Stimulated activated naive CD8-positive, alpha-beta T cell treated with anti-CD3 and anti-CD28 coated beads, Interleukin-15, Interleukin-2, amounts not matched to agents 100 U/mL and 50 U/mL, for 24 hours (primary cell): ENCODE measurements around the gene RPUSD1.
"Not testable (repeated sequence)": the region's sequence is repeated elsewhere in the genome, so short reads cannot be mapped to it uniquely, and the experiment has no call there.

Experiments used
- ATAC-seq: fragments of 150-1000 bp; cut with Tn5 transposase; one replicate; pipeline ENCODE4 v1.10.0; 2021
- DNase-seq: peaks from one replicate; pipeline ENCODE4 v3.0.0; 2021

RPUSD1 gene

GRCh38 chr16:782766-783403 is 5.3 kb downstream of the RPUSD1 start:
- DNase-seq: no peak
- ATAC-seq: no peak

- no peak for ATAC-seq
These were observed 5.9 kb downstream of the RPUSD1 start for GRCh38 chr16:782258-782657.

GRCh38 chr16:781346-782010 is 6.7 kb downstream of the RPUSD1 start:
- no peak for ATAC-seq
- no peak for DNase-seq

More at GRCh38 chr16:782258-782657, 5.9 kb downstream of the RPUSD1 start:
- no peak for DNase-seq

DNA sequence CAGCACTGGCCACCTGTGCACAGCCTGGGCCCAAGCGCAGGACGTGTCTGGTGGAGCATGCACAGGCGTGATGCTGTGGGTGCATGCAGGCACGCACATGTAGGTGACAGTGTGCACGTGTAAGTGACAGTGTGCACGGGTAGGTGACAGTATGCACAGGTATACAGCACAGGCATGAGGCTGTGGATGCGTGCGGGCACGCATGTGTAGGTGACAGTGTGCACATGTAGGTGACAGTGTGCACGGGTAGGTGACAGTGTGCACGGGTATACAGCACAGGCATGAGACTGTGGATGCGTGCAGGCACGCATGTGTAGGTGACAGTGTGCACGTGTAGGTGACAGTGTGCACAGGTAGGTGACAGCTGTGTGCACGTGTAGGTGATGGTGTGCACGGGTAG is 7.9 kb downstream of the RPUSD1 start:
- ATAC-seq (no peak), DNase-seq (no peak)

- DNase-seq (no peak), ATAC-seq (no peak)
These were observed 8.6 kb downstream of the RPUSD1 start for GRCh38 chr16:779561-779960.

- DNase-seq (no peak), ATAC-seq (no peak)
These were observed 9.2 kb downstream of the RPUSD1 start for GRCh38 chr16:778909-779527.

DNA sequence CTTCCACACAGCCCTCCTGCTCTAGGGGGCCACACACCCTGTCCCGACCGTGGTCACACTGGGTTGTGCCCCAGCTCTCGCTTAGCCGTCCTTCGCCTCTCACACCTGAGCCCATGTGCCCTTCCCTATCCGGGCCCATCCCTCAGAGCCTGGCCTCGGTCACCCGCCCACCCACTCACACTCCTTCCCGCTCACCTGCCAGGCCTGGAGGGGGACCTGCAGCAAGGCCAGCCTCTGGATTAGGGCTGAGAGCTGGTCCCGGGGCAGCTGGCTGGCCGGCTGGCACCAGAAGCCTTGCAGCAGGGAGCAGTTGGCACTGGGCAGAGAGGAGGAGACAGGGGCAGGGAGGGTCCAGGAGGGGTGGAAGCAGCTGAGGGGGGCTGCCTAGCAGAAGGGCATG is 9.7 kb downstream of the RPUSD1 start:
- DNase-seq (no peak), ATAC-seq (no peak)

DNA sequence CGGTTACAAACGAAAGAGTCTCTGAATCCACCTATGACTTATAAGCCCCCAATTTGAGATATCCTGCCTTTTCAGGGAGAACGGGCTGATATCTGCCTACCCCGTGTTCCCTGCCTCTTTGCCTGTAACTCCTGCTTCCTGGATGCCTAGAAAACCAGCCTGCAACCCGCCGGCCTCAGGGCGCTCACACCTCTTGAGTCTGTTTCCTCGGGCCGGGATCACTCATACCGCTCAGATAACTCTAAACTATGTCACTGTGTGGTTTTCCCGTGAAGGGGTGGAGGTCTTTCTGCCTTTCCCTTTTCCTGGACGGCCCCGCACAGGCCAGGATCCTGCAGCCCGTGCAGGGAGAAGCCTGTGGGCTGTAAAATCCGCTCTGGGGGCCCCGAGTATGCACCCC is 10.4 kb downstream of the RPUSD1 start:
- ATAC-seq (no peak), DNase-seq (no peak)

- DNase-seq (no peak), ATAC-seq (no peak)
These were observed 11.4 kb downstream of the RPUSD1 start for GRCh38 chr16:776824-777223.

DNA sequence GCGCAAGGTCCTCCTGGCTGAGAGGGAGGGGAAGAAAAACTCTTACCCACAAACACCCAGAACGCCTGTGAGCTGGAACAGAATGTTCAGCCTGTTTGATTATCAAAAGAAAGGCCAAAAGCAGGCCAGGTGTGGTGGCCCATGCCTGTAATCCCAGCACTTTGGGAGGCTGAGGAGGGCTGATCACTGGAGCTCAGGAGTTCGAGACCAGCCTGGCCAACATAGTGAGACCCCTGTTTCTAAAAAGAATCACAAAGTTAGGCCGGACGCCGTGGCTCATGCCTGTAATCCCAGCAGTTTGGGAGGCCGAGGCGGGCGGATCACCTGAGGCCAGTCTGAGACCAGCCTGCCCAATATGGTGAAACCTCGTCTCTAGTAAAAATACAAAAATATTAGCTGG is 11.9 kb downstream of the RPUSD1 start:
- DNase-seq, ATAC-seq: not testable (repeated sequence)

GRCh38 chr16:775236-775796 is 12.9 kb downstream of the RPUSD1 start:
- no peak for ATAC-seq
- DNase-seq: no peak

GRCh38 chr16:774086-775001 is 13.8 kb downstream of the RPUSD1 start:
- no peak for ATAC-seq

DNA sequence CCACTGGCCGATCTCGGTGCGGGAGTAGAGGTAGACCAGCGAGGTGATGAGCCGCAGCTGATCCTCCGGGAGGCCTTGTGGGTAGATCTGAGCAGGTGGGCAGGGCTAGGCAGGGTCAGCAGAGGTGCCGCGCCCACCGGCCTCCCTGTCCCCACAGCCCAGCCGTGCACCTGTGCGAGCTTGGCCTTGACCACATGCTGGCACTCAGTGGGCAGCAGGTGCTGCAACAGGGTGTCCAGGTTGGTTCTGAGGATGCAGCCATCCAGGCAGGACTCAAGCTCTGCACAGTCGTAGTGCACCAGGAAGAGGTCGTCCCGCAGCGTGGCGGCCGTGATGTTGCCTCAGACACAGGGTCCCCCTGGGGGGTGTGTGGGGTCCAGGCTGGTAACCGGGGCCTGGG is 15.2 kb downstream of the RPUSD1 start:
- no peak for DNase-seq
- ATAC-seq: no peak

More at GRCh38 chr16:774086-775001, 13.8 kb downstream of the RPUSD1 start:
- no peak for DNase-seq

GRCh38 chr16:770411-770810 is 17.8 kb downstream of the RPUSD1 start:
- DNase-seq (no peak), ATAC-seq (no peak)

DNA sequence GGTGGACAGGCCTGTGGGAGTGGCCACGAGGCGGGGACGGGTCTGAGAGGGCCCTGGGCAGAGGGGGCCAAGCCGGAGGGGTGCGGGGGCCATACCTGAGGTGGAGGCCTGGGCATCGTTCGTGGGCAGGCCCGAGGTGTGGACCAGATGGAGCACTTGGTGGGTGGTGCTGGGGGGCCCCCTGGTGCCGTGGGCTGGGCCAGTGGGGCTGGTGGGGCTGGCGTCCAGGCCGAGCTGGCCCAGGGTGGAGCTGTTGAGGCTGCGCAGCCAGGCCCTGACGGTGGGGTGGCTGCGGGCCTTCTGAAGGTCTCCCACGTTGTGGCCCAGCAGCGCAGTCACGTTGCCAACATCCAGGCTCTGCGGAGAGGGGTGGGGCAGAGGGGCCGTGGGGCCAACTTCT is 18.2 kb downstream of the RPUSD1 start:
- ATAC-seq: no peak

DNA sequence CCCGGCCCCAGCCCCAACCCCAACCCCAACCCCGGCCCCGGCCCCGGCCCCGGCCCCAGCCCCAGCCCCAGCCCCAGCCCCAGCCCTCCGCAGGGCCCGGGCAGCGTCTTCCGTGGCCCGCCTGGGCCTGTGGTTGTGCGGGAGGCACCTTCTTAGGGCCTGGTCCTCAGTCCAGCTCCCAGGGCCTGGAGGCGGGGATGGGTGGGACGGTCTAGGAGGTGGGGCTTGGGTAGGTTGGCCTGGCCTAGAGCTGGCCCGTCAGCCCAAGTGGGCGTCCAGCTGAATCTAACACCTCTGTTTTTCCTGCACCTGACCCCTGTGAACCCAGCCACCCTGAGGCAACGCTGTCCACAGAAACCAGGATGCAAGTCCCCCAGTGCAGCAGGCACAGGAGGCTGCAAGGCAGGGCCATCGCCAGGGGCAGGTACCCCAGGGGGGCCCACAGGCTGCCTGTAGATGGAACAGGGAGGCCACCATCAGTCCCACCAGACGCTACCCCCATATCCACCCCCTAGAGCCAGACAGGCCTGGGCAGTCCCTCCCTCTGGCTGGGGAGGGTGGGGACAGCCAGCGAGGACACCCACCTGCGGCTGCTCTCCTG is 18.9 kb downstream of the RPUSD1 start:
- ATAC-seq: no peak
- DNase-seq: no peak

More for the DNA sequence above, 18.2 kb downstream of the RPUSD1 start:
- no peak for DNase-seq

DNA sequence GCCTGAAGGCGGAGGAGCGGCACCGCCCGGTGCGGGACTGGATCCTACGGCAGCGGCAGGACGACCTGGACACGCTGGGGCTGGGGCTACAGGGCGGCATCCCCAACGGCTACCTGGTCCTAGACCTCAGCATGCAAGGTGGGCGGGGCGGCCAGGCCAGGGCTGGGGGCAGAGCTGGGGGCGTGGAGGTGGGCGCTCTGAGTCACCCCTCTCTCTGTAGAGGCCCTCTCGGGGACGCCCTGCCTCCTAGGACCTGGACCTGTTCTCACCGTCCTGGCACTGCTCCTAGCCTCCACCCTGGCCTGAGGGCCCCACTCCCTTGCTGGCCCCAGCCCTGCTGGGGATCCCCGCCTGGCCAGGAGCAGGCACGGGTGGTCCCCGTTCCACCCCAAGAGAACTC is 19.8 kb downstream of the RPUSD1 start:
- ATAC-seq (no peak), DNase-seq (no peak)

GRCh38 chr16:767743-768235 is 20.4 kb downstream of the RPUSD1 start:
- DNase-seq: no peak
- ATAC-seq: no peak

- ATAC-seq (no peak), DNase-seq (no peak)
These were observed 21.2 kb downstream of the RPUSD1 start for GRCh38 chr16:766820-767640.

DNA sequence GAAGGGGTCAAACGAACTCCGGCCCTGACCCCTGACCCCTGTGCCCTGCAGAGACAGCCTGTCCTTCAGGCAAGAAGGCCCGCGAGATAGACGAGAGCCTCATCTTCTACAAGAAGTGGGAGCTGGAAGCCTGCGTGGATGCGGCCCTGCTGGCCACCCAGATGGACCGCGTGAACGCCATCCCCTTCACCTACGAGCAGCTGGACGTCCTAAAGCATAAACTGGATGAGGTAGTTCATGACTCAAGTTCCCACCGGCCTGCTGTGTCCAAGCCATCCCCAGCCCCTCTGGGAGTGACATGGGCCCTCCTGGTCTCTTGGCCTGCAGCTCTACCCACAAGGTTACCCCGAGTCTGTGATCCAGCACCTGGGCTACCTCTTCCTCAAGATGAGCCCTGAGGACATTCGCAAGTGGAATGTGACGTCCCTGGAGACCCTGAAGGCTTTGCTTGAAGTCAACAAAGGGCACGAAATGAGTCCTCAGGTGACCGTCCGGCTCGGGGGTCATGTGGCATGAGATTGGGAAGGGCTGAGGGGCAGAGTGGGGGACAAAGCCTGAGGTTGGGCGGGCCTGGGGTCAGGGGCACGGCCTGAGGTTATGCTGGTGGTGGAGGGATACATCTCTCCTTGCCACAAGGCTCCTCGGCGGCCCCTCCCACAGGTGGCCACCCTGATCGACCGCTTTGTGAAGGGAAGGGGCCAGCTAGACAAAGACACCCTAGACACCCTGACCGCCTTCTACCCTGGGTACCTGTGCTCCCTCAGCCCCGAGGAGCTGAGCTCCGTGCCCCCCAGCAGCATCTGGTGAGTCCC is 22.0 kb downstream of the RPUSD1 start:
- no peak for DNase-seq
- ATAC-seq: no peak
